HCT116 (cell line): ENCODE data around the gene PPP1R12B.

ENCODE experiments used
- CTCF ChIP-seq, 3 experiments: fragments of 200-600 bp in 1 of 3; sonication (generic) in 1 of 3; IDR thresholded peaks in 2 of 3; conservative IDR thresholded peaks in 1 of 3; 2 replicates each; pipeline ENCODE4 v1.5.1; 2012 to 2017; ENCODE audit warnings: low read depth in 2 of 3, low read length in 2 of 3, antibody characterized with exemption in 1 of 3, borderline replicate concordance in 1 of 3, control low read depth in 1 of 3, mild to moderate bottlenecking in 1 of 3, mixed read lengths in 1 of 3, mixed run types in 1 of 3, moderate library complexity in 1 of 3; ENCODE audit not compliant: insufficient read depth in 1 of 3
- EZH2 ChIP-seq: fragments of 200-600 bp; sonication (generic); IDR thresholded peaks from 2 replicates; pipeline ENCODE4 v1.6.1; 2017; ENCODE audit warnings: antibody characterized with exemption, mixed run types
- POLR2A ChIP-seq: IDR thresholded peaks from 2 replicates; pipeline ENCODE4 v1.7.0; 2011; ENCODE audit warnings: borderline replicate concordance; ENCODE audit not compliant: insufficient read depth, insufficient read length; ENCODE audit errors: extremely low read depth
- POLR2AphosphoS5 ChIP-seq: IDR thresholded peaks from 2 replicates; pipeline ENCODE4 v1.6.1; 2011; ENCODE audit warnings: mild to moderate bottlenecking, low read depth, low read length, moderate library complexity
- RAD21 ChIP-seq: IDR thresholded peaks from 2 replicates; pipeline ENCODE4 v1.6.1; 2012; ENCODE audit warnings: low read depth, mild to moderate bottlenecking
- REST ChIP-seq: IDR thresholded peaks from 2 replicates; pipeline ENCODE4 v1.6.1; 2012; ENCODE audit warnings: low read depth
- SP1 ChIP-seq: IDR thresholded peaks from 2 replicates; pipeline ENCODE4 v1.6.1; 2012; ENCODE audit warnings: low read depth
- YY1 ChIP-seq: IDR thresholded peaks from 2 replicates; pipeline ENCODE4 v1.6.1; 2011; ENCODE audit warnings: low read length, low read depth, moderate library complexity, mild to moderate bottlenecking; ENCODE audit not compliant: insufficient replicate concordance; ENCODE audit errors: extremely low read depth
- ZNF274 ChIP-seq: fragments of 200-500 bp; sonication (Bioruptor generic); IDR thresholded peaks from 2 replicates; pipeline ENCODE4 v1.6.1; 2014; ENCODE audit warnings: mild to moderate bottlenecking, low read depth, low read length, inconsistent platforms

GRCh38 chr1:202329891-202330290 is 18.6 kb upstream of the PPP1R12B start:
- no peak for TF ChIP-seq REST
- no peak for TF ChIP-seq RAD21
- TF ChIP-seq EZH2 = no peak
- TF ChIP-seq POLR2AphosphoS5 = no peak
- TF ChIP-seq YY1 = no peak
- peak in 2 of 3 experiments; percentile 8 to 38; a peak in 3 of 6 replicates for TF ChIP-seq CTCF (IDR thresholded peaks at IDR 0.05 in 2 of 3, conservative IDR thresholded peaks at IDR 0.05 in 1 of 3; ENCODE audit: borderline replicate concordance in 1 of 3, insufficient read depth in 1 of 3, low read depth in 2 of 3, low read length in 2 of 3)
- no peak for TF ChIP-seq POLR2A
- TF ChIP-seq ZNF274 = no peak
- TF ChIP-seq SP1 = no peak
